ENCODE results near the gene RNF103. TPM values are rescaled to one million over a fixed set of nuclear protein-coding genes. Genes with fewer than 3 reads are reported as not detected.

RNF103 gene
- polyA plus RNA-seq, 1 of the 3 experiments (the other 2 are of a cell fraction) = 7.0 TPM

DNA sequence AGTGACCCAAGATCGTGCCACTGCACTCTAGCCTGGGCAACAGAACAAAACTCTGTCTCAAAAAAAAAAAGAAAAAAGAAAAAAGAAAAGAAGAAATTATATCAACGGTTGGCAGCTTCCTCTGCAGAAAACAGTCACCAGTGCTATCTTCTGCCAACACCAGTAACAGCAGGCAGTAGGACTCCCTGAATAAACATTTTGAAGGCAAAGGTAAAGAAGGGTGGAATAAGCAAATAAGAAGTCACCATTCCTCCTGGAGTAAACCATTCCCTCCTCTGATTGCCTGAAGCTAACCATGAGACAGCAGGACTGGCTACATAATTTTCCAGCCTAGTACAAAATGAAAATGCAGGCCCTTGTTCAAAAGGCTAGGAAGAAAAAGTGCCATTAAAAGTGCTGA is 9.0 kb upstream of the RNF103 start:
- Histone ChIP-seq H3K4me3 (ENCODE audit: low read depth in 2 of 2, low read length in 1 of 2) (no peak overlapping the region), H3K27me3 (ENCODE audit: insufficient read depth) (no peaks in the 10 kb centered on the region), H3F3A (replicated peaks; ENCODE audit: insufficient read depth) (no peaks in the 10 kb centered on the region), H2AFZ (ENCODE audit: low read depth) (no peak overlapping the region), H3K79me2 (ENCODE audit: insufficient read depth) (no peaks in the 10 kb centered on the region), H3K36me3 (replicated peaks in 1 of 2; ENCODE audit: control insufficient read depth in 1 of 2, insufficient read depth in 2 of 2, low read length in 1 of 2) (no peaks in the 10 kb centered on the region), H4K20me1 (ENCODE audit: insufficient read depth) (no peaks in the 10 kb centered on the region), H3K4me2 (no peak overlapping the region), H3K4me1 (ENCODE audit: control insufficient read depth in 1 of 2, insufficient read depth in 2 of 2, low read depth in 1 of 2, low read length in 1 of 2) (peaks cover 0 to 11% of the 10 kb centered on the region in 2 experiments; a peak in 1 of 4 replicates), H3K9ac (no peak overlapping the region), H3K9me2 (no peaks in the 10 kb centered on the region), H3K9me3 (no peaks in the 10 kb centered on the region), H3K27ac (ENCODE audit: low read depth in 2 of 2, low read length in 1 of 2) (no peak overlapping the region; a peak in 1 of 4 replicates)
- ChIA-PET CTCF (no interaction called here), POLR2A (no interaction called here)
- DNase-seq = no peak
- TF ChIP-seq JUND (IDR thresholded peaks at IDR 0.05) = no peak
- 40% methylated on average over 2 of the region's 2 CpGs for WGBS (ENCODE audit: low lambda C conversion rate)

DNA sequence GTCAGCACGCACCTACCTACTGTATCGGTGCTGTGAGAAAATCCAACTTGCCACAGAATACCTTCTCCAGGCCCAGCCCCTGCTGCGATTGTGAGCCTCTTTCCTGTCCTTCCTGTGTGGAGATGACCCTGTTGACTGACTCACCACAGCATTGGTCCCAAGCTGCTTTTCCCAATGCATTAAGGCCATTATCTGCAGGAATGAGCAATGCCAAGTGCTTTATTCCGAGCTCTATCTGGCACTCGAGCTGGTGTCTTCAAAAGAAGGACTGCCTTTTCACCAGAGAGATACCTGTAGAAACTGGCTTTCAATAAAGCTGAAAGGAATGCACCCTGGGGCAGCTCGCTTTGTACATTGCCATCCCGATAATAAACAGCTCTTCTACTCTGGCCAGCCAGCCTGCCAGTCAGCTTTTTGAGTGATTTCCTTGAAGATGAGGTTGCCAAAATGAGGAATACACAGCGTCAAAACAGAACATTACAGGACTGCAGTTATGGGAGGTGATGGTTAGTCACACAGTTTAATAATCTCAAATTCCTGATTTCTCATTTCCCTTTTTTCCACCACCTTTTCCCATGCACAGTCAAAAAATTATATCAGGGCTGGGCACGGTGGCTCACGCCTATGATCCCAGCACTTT is 8.3 kb upstream of the RNF103 start:
- Histone ChIP-seq H3K4me1 (ENCODE audit: control insufficient read depth in 1 of 2, insufficient read depth in 2 of 2, low read depth in 1 of 2, low read length in 1 of 2) (peaks cover 0 to 11% of the 10 kb centered on the region in 2 experiments; a peak in 1 of 4 replicates), H3F3A (replicated peaks; ENCODE audit: insufficient read depth) (no peaks in the 10 kb centered on the region), H3K27me3 (ENCODE audit: insufficient read depth) (no peaks in the 10 kb centered on the region), H3K9me2 (no peaks in the 10 kb centered on the region), H3K27ac (ENCODE audit: low read depth in 2 of 2, low read length in 1 of 2) (no peak overlapping the region), H2AFZ (ENCODE audit: low read depth) (no peak overlapping the region), H3K9me3 (no peaks in the 10 kb centered on the region), H4K20me1 (ENCODE audit: insufficient read depth) (no peaks in the 10 kb centered on the region), H3K36me3 (replicated peaks in 1 of 2; ENCODE audit: control insufficient read depth in 1 of 2, insufficient read depth in 2 of 2, low read length in 1 of 2) (no peaks in the 10 kb centered on the region), H3K4me3 (ENCODE audit: low read depth in 2 of 2, low read length in 1 of 2) (no peak overlapping the region), H3K79me2 (ENCODE audit: insufficient read depth) (no peaks in the 10 kb centered on the region), H3K4me2 (no peak overlapping the region), H3K9ac (no peak overlapping the region)
- POLR2A ChIA-PET = no interaction called here
- CTCF ChIA-PET = no interaction called here
- no peak for DNase-seq
- TF ChIP-seq, protein P1, sequence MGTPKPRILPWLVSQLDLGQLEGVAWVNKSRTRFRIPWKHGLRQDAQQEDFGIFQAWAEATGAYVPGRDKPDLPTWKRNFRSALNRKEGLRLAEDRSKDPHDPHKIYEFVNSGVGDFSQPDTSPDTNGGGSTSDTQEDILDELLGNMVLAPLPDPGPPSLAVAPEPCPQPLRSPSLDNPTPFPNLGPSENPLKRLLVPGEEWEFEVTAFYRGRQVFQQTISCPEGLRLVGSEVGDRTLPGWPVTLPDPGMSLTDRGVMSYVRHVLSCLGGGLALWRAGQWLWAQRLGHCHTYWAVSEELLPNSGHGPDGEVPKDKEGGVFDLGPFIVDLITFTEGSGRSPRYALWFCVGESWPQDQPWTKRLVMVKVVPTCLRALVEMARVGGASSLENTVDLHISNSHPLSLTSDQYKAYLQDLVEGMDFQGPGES (IDR thresholded peaks at IDR 0.05; ENCODE audit: low read depth, low read length) = no peak
- TF ChIP-seq MEF2A (IDR thresholded peaks at IDR 0.05; ENCODE audit: borderline replicate concordance, low read depth) (no peak), NFIC (IDR thresholded peaks at IDR 0.05; ENCODE audit: borderline replicate concordance) (no peak), RFX5 (IDR thresholded peaks at IDR 0.05; ENCODE audit: low read length) (no peak), ELF1 (IDR thresholded peaks at IDR 0.05) (no peak), MXI1 (IDR thresholded peaks at IDR 0.05; ENCODE audit: low read depth, low read length) (no peak), TAF1 (IDR thresholded peaks at IDR 0.05; ENCODE audit: borderline replicate concordance, low read depth, low read length) (no peak), YY1 (IDR thresholded peaks at IDR 0.05; ENCODE audit: low read depth) (no peak), EZH2phosphoT487 (IDR thresholded peaks at IDR 0.05; ENCODE audit: borderline replicate concordance, low read depth) (no peak), FOSL2 (IDR thresholded peaks at IDR 0.05; ENCODE audit: borderline replicate concordance, low read depth) (no peak)
- TF ChIP-seq, protein P2, sequence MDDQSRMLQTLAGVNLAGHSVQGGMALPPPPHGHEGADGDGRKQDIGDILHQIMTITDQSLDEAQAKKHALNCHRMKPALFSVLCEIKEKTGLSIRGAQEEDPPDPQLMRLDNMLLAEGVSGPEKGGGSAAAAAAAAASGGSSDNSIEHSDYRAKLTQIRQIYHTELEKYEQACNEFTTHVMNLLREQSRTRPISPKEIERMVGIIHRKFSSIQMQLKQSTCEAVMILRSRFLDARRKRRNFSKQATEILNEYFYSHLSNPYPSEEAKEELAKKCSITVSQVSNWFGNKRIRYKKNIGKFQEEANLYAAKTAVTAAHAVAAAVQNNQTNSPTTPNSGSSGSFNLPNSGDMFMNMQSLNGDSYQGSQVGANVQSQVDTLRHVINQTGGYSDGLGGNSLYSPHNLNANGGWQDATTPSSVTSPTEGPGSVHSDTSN (IDR thresholded peaks at IDR 0.05) = no peak
- TF ChIP-seq, protein P3, sequence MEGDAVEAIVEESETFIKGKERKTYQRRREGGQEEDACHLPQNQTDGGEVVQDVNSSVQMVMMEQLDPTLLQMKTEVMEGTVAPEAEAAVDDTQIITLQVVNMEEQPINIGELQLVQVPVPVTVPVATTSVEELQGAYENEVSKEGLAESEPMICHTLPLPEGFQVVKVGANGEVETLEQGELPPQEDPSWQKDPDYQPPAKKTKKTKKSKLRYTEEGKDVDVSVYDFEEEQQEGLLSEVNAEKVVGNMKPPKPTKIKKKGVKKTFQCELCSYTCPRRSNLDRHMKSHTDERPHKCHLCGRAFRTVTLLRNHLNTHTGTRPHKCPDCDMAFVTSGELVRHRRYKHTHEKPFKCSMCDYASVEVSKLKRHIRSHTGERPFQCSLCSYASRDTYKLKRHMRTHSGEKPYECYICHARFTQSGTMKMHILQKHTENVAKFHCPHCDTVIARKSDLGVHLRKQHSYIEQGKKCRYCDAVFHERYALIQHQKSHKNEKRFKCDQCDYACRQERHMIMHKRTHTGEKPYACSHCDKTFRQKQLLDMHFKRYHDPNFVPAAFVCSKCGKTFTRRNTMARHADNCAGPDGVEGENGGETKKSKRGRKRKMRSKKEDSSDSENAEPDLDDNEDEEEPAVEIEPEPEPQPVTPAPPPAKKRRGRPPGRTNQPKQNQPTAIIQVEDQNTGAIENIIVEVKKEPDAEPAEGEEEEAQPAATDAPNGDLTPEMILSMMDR (IDR thresholded peaks at IDR 0.05) = no peak
- 64% methylated on average over 10 of the region's 10 CpGs for WGBS (ENCODE audit: low lambda C conversion rate)

Data from SK-N-SH (cell line).